WERI-Rb-1 (cell line): Measurements from ENCODE around the gene NGEF.
A peak's percentile ranks its signal among the peaks of the same experiment; 100 is the strongest.

ENCODE experiments used
- DNase-seq: peaks from one replicate; pipeline ENCODE4 v3.0.0-alpha.2; 2020
- H3K27ac ChIP-seq: fragments of 250-450 bp; sonication (Bioruptor Pico); 2 replicates; pipeline ENCODE4 v1.5.1; 2020; ENCODE audit warnings: mild to moderate bottlenecking, moderate library complexity
- H3K27me3 ChIP-seq: fragments of 250-450 bp; sonication (Bioruptor Pico); 2 replicates; pipeline ENCODE4 v1.5.1; 2021; ENCODE audit warnings: mild to moderate bottlenecking, low read depth, moderate library complexity; ENCODE audit not compliant: insufficient read depth, severe bottlenecking
- H3K36me3 ChIP-seq: fragments of 250-450 bp; sonication (Bioruptor Pico); 2 replicates; pipeline ENCODE4 v1.5.1; 2020; ENCODE audit warnings: mild to moderate bottlenecking, moderate library complexity
- H3K4me3 ChIP-seq: 2 replicates; pipeline ENCODE4 v1.5.1; 2011; ENCODE audit warnings: low read depth, mild to moderate bottlenecking, control low read depth, low read length
- H3K9me3 ChIP-seq: fragments of 250-450 bp; sonication (Bioruptor Pico); 2 replicates; pipeline ENCODE4 v1.5.1; 2021; ENCODE audit warnings: mild to moderate bottlenecking, moderate library complexity; ENCODE audit not compliant: severe bottlenecking
- CTCF ChIP-seq: IDR thresholded peaks from 2 replicates; pipeline ENCODE4 v1.5.1; 2011; ENCODE audit warnings: low read depth, mild to moderate bottlenecking, control low read depth, inconsistent platforms, low read length

NGEF gene

GRCh38 chr2:233059797-233060500 is 46.9 kb upstream of the NGEF start, which contains the start of gene INPP5D:
TSS of gene INPP5D (plus strand) at chr2:233060342. CDS start at chr2:233060479, 137 bp downstream.
- Histone ChIP-seq H3K27me3 (no peaks in the 10 kb centered on the region), H3K36me3 (no peaks in the 10 kb centered on the region), H3K4me3 (no peak within 1 kb of the TSS), H3K9me3 (no peaks in the 10 kb centered on the region), H3K27ac (no peak within 1 kb of the TSS)
- TF ChIP-seq CTCF: no peak
- DNase-seq: no peak

- H3K36me3 ChIP-seq: no peaks in the 10 kb centered on the region
- no peak for DNase-seq
- no peaks in the 10 kb centered on the region for H3K9me3 ChIP-seq
- H3K4me3 ChIP-seq: no peak overlapping the region
- H3K27ac ChIP-seq: no peak overlapping the region
- peak; percentile 28; the same call in 1 of the 2 replicates for TF ChIP-seq CTCF
- no peaks in the 10 kb centered on the region for H3K27me3 ChIP-seq
These were observed 46.4 kb upstream of the NGEF start for GRCh38 chr2:233059547-233059796.

DNA sequence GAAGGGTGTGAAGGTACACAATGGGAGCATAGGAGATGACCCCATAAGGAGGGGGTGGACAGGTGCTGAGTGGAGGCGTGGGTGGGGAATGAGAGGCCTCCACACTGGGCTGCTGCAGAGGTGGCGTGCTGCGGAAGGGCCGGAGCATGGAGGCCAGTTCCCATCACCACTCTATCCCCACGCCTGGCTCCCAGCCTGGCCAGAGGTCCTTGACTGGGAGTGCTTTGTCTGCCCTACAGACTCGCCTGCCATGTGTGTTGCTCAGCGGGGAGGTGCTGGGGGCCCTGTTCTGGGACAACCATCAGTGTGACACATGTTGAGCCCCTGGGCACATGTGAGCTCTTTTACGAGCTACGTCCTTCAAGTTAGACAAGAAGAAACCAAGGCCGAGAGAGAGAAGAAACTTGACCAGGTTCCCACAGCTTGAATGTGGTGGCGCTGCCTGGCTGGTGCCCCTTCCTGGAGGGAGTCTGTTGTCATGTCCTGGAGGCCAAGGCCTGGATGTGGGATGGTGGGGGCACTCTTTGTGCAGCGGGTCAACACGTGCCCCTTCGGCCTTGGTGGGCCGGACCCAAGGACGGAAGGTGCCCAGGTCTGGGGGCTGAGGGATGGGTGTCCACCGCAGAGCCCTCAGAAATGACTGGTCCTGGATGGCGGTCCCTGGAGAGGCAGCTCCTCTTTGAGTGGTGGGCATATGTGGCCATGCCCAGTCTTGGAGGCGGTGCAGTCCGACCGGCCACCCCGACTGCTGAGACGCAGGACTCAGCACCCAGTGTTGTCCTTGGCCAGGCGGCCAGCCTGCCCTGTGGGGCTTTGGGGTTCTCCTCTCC is 45.9 kb upstream of the NGEF start:
- no peak for DNase-seq
- no peaks in the 10 kb centered on the region for H3K27me3 ChIP-seq
- no peak overlapping the region for H3K27ac ChIP-seq
- no peaks in the 10 kb centered on the region for H3K9me3 ChIP-seq
- no peaks in the 10 kb centered on the region for H3K36me3 ChIP-seq
- TF ChIP-seq CTCF: no peak
- no peak overlapping the region for H3K4me3 ChIP-seq

DNA sequence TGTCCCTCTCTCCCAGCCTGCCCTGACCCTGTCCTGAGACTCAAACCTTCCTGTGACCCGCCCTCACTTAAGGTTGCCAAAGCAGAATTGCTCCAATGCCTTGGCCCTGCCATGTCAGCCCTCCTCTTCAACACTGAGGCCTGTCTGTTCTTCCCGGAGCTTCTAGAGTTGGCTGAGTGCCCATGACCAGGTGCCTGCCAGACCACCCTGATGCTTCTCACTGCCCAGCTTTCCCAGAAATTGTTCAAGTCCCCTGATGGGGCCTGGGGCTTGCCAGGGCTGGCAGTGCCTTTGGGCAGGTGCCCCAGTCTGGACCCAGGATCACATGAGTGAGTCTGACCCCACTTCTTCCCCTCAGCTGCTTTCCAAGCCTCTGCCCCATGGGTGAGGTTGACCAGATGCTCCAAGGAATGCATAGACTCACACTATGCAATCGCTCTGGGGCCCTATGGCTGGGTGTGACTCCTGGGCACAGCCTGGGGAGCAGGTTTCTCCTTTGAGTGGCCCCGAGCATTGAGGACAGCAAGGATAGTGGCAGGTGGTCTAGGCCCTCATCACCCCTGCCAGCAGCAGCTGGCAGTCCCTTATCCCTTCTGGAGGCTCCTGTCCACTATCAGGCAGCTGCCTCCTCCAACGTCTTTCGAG is 44.0 kb upstream of the NGEF start:
- Histone ChIP-seq H3K27me3 (no peaks in the 10 kb centered on the region), H3K4me3 (no peak overlapping the region), H3K27ac (no peak overlapping the region), H3K36me3 (no peaks in the 10 kb centered on the region), H3K9me3 (no peaks in the 10 kb centered on the region)
- DNase-seq: no peak
- no peak for TF ChIP-seq CTCF

DNA sequence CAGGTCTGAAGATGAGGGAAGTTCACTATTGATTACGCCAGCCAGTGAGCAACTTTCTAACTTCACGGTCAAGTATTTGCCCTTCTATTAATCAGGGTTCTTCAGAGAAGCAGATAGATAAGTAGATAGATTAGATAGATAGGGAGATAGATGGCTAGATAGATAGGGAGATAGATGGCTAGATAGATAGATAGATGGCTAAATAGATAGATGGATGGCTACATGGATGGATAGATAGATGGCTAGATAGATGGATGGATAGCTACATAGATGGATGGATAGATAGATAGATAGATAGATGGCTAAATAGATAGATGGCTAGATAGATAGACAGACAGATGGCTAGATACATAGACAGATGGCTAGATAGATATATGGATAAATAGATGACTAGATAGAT is 42.3 kb upstream of the NGEF start:
- H3K27me3 ChIP-seq: no peaks in the 10 kb centered on the region
- H3K36me3 ChIP-seq: no peaks in the 10 kb centered on the region
- no peaks in the 10 kb centered on the region for H3K9me3 ChIP-seq
- H3K4me3 ChIP-seq: no peak overlapping the region
- H3K27ac ChIP-seq: no peak overlapping the region
- no peak for DNase-seq
- TF ChIP-seq CTCF: no peak
